ENCODE measurements around the gene RNF31.
A peak's percentile ranks its signal among the peaks of the same experiment; 100 is the strongest.
"Not testable (repeated sequence)": the region's sequence is repeated elsewhere in the genome, so short reads cannot be mapped to it uniquely, and the experiment has no call there.

RNF31 gene

DNA sequence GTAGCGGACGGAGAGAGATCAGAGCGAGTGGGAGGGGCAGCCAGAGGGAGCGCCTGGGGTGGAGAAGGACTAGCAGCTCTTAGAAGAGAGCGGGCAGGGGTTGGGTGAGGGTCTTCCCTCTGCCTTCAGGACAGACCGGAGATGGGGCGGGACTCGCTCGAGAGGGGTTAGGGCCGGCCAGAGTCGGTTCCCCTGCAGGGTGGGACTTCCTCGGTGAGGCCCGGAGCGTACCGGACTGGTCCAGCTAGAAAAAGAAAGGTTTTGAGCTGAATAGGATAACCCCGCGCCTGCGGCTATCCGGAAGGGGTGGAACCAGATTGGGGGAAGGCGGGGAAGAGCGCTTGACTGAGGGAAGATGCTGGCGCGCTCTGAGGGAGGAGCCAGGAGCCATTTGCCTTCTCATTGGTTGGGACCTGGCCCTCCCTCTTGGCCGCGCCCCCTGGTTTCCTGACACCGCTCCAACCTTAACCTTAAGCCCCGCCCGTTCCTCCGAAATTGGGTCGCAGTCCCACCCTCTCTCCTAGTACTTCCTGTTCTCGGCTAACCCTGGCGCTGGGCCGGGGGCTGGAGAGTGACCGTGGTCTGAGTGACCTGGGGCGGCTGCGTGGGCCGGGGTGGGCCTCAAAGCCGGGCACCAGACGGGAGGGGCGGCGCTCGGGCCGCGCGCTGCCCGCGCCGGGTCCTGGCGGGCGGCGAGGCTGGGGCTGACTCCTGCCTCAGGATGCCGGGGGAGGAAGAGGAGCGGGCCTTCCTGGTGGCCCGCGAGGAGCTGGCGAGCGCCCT is at the start of gene RNF31:
RNF31 (plus strand) TSS at position 521 of the 783 bp plus-strand sequence; CDS start at position 722, 201 bp downstream.
- DNase-seq, result peak; percentile 100

DNA sequence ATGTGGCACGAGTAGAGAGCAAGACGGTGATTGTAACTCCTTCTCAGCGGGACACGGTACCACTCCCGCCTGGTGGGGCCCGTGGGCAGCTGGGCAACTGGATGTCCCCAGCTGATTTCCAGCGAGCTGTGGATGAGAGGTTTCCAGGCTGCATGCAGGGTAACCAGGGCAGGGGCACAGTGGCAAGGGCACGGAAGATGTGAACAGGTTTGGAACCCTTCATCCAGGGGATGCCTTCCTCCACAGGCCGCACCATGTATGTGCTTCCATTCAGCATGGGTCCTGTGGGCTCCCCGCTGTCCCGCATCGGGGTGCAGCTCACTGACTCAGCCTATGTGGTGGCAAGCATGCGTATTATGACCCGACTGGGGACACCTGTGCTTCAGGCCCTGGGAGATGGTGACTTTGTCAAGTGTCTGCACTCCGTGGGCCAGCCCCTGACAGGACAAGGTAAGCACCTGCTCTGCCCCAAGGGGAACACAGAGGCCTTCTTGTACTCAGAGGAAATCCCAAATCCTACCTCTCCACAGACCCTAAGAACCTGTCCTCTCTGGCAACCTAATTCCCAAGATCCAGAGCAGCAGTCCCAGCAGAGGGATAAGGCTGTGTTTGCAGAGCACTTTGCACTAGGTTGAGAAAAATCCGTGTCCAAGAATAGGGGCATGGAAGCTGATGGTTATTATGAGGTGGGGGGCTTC is 48.9 kb upstream of the RNF31 start:
- DNase-seq, result no peak

DNA sequence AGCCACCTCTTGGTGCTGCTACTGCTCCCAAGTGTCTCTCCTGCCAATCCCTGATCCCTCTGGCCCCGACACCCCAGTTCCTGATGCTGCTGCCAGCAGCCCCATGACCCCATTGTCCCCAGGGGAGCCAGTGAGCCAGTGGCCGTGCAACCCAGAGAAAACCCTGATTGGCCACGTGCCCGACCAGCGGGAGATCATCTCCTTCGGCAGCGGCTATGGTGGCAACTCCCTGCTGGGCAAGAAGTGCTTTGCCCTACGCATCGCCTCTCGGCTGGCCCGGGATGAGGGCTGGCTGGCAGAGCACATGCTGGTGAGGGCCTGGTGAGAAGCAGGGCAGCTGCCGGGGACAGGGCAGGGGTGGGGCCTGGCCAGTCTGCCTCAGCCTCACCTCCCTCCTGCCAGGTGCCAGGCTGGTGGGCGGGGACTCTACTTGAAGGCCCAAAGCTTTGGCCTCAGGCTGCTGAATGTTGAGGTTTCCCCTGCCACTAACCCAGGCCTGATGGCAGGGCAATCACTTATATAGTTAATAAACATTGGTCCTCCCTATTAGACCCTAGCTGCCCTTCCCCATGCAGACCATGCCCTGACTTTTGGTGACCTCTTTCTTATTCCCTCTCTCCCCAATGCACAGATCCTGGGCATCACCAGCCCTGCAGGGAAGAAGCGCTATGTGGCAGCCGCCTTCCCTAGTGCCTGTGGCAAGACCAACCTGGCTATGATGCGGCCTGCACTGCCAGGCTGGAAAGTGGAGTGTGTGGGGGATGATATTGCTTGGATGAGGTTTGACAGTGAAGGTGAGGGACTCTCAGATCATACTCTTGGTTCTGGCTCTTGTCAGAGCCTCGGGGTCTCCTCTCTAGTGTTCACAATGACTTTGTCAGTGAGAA is 48.1 kb upstream of the RNF31 start:
- DNase-seq, result no peak

DNA sequence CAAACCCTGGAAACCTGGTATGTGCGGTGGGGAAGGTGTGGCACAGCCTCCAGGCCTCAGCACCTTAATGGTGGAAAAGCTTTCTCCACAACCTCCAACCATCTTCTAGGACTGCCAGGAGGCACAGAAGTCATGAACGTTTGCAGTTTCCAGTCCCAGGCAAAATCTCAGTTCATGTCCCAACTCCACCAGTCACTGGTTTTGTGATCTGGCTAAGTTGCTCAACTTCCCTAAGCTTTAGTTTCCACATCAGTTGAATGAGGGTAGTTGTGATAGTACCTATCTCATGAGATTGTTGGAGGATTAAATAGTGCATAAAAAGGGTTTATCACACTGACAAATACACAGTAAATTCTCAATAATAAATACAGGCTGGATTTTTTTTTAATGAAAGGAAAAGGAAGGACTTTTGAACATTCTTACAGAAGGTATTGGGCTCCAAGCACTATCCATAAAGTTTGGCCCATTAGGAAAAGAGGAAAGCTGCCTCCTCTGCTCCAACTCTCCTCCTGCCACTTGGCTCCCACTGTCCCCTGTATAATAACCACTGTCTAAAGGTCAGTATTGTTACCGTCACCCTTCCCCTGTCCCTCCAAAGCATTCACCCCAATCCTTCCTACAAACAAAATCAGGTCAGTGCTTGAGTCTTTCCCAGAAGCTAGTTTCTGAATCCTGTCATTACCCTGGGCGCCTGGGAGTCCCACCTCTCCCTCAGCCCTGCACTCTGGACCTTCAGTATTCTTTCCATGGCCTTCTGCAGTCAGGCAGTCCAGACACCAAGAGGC is 46.9 kb upstream of the RNF31 start:
- DNase-seq, result no peak

DNA sequence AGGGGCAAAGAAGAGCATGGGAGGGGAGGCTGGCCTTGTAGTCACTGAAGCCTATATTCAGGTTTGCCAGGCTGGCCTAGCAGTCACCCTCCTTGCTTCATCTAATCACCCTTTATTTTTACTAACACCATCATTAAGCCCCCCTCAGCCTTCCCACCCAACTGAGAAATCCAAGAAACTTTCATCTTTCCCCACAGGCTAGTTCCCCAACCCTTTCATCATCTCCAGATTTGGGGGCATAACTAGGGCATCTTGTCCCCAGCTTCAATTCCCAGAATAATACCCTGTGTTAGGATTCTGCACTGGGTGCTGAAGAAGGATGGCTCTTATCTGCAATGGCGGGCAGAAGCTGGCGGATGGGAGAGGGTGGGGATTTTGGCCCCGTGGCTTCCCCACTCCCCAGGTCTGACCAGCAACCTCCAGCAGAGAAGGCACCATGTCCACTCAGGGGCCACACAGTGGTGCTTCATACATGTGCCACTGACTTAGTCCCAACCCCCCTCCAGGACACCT is 46.3 kb upstream of the RNF31 start:
- no peak for DNase-seq

DNA sequence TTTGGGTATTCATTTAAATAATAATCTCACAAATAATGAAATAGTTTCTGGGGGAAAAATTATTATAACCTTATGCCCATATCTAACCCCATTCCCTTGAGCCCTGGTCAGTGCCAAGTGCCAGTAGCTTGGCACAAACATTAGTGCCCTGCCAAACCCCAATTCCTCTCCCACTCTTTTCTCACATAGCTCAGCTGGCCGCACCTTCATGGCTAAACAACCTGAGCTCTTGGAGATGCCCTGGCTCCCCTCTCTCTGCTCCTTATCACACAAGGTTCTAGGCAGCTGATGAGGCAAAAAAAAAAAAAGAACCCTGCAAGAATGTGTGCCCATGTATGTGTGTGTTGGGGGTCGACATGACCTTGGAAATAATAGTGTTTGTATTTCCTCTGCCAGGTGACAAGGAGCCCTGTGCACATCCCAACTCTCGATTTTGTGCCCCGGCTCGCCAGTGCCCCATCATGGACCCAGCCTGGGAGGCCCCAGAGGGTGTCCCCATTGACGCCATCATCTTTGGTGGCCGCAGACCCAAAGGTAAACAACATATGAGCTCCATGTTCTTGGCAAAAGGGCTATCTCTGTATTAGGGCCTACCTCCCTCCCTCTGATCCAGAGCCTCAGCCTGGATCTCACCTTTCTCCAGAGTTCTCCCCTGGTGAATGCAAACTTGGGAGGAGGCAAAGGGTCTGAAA is 44.8 kb upstream of the RNF31 start:
- no peak for DNase-seq

DNA sequence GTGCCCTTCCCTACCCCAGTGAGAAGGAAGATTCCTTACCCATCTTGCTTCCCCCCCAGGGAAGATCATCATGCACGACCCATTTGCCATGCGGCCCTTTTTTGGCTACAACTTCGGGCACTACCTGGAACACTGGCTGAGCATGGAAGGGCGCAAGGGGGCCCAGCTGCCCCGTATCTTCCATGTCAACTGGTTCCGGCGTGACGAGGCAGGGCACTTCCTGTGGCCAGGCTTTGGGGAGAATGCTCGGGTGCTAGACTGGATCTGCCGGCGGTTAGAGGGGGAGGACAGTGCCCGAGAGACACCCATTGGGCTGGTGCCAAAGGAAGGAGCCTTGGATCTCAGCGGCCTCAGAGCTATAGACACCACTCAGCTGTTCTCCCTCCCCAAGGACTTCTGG is 43.8 kb upstream of the RNF31 start:
- no peak for DNase-seq

DNA sequence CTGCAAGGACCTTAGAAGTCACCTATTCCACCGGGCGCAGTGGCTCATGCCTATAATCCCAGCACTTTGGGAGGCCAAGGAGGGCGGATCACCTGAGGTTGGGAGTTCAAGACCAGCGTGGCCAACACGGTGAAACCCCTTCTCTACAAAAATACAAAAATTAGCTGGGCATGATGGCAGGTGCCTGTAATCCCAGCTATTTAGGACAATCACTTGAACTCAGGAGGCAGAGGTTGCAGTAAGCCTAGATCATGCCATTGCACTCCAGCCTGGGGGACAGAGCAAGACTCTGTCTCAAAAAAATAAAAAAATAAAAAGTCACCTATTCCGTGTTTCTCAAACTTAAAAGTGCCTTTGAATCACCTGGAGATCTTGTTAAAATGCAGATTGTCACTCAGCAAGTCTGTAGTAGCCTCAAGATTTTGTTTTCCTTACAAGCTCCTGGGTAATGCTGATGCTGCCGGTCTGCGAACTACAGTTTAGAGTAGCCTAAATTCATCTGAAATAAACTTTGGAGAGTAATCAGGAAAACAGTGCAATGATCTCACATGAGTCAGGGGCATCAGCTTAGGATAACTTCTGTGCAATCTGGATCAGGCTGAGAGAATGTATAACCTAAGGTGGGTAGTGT is 41.6 kb upstream of the RNF31 start:
- DNase-seq, result not testable (repeated sequence)

DNA sequence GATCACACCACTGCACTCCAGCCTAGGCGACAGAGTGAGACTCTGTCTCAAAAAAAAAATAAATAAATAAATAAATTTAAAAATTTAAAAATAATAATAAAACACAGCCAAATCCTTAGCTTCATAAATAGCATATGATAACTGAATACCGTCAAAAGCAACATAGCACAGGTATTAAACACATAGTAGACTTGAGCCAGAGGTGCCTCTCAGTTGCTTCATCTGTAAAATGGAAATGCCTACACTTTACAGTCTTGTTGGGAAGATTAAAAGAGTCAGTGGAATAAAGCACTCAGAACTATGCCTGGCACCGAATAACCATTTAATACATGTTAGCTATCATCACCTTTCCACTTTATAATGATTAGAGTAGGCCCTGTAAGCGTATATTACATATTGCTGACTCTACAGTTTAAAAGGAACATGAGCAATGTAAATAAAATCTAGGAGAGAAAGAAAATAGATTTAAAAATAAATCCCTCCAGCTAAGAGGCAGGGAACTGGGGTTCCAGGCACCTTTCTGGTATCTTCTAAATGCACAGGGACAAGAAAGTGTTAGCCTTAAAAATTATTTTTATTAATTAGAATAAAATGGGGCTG is 40.5 kb upstream of the RNF31 start:
- DNase-seq, result no peak

DNA sequence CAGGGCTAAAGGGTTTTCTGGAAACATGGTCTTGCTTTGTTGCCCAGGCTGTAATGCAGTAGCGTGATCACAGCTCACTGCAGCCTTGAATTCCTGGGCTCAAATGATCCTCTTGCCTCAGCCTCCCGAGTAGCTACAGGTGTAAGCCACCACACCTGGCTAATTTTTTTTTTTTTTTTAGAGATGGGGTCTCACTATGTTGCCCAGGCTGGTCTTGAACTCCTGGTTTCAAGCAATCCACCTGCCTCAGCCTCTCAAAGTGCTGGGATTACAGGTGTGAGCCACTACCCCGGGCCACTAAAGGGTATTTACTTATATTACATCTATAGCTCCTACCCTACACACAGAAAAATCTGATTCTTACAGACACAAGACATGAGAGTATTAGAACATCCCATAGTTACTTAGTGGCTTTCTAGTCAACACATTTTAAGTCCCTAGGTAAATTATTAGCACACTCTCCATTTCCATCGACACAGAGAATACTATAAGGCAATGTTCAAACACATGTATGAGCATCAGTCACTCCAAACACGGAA is 38.9 kb upstream of the RNF31 start:
- DNase-seq, result no peak

DNA sequence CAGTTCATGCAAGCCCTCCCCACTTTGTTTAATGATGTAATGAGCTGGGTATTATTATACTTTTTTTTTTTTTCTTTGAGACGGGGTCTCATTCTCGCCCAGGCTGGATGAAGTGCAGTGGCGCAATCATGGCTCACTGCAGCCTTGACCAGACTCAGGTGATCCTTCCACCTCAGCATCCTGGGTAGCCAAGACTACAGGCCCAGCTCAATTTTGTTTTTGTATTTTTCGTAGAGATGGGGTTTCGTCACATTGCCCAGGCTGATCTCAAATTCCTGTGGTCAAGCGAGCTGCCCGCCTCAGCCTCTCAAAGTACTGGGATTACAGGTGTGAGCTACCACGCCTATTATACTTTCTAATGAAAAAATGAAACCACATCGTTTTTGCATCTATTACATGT is 37.2 kb upstream of the RNF31 start:
- DNase-seq, result no peak

DNA sequence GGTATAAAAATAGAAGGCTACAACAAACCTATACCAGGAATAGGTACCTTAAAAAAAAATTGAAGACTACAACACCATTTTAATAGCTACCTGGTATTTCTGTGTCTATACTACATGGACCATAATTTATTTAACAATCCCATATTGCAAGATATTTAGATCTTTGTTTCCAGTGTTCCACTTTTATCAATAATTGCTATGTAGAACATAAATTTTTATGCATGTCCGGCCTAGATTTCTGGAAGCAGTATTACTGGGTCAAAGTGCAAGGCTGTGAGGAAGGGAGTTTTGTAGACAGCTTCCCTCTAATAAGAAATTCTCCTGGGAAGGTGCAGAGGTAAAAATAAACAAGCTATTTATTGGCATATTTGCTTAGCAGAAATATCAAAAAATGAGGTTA is 36.8 kb upstream of the RNF31 start:
- DNase-seq, result no peak

DNA sequence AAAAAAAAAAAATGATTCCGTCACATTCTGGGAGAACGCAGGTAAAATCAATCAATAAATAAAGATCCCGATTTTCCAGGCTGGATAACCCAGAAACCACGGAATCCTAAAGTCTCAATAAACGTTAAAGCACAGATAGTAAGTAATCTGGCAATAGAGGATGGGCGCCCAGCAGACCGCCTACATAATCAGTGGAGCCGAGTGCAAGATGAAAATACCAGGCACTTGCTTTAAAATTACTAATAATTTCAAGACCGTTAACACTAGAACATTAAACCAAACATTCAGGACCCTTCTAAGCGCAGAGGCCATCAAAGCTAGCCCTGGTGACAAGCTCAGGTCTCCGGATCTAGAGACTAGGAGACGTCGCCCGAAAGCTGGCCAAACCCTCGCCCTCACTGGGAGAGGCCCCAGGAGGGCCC is 33.9 kb upstream of the RNF31 start:
- no peak for DNase-seq

DNA sequence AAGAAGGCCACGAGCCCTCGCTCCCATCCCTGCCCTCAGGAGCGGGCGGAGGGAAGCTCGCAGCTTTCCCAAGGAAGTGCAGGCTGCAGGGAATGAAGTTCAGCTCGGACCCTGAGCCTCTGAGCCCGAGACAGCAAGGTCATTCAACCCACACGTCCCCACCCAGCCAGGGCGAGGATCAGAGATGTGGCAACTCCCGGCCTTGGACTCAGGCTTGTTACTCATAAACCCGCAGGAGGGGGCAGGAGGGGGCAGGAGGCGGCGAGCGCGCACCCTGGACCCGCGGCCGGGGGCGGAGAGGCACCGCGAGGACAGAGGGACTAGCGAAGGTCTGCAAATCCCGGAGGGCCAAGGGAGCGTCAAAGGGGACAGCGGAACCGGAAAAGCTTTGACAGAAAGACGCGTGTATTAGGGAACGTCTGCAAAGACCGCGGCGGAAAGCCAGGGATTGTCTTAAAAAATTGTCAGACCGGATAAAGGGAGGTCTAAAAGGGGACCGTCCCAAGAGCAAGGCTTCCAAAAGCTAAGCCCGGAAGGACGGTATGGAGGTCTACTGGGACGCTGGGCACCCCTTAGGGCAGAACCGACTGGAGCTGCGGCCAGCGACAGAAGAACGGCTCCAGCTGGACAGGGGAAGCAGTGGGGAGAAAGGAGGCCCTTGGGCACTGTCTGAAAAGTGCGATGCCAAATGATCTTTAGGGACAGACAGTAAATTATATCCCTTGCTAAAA is 33.3 kb upstream of the RNF31 start:
- peak; percentile 95 for DNase-seq

DNA sequence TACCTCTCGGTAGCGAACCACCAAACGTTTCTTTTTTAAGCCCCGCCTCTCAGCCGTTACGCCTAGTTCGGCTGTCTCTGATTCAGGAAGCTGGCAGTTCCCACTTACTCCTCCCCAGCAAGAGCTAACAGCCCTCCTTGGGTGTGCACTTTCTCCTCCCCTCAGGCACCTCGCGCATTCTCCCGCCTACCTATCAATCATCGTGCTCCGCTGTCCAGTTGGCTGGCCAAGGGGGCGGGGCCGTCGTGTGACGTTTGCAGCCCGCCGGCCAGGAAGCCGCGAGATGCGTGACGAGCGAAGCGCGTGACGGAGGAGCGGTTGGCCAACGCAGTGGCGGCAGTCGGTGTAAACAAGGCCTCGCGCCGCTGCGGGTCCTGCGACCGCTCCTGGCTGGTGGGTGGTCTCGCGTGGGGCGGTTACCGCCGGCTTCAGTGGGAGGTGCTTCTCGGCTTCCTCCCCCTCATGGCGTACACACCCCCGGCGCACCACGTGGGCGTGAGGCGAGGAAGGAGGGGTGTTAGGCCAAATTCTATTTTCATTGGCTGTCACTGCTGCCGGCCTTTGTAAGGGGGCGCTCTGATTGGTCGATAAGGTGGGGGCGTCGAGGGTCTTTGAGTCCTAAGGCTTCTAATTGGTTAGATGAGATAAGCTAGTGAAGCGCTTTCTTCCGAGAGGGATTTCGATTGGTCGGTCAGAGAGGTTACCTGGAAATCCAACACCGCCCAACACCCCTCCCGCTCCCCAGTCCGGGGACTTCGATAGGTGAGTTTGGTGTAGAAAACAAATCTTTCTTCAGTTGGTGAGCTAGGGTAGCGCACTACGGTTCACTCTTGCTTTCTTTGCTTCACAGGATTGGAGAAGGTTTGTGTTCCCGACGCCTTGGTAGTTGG is 32.5 kb upstream of the RNF31 start, which contains the start of the genes DCAF11 and NRL:
DCAF11 (plus strand) TSS at position 246 of the 890 bp plus-strand sequence. CDS start 818 bp downstream, outside the sequence.
NRL (minus strand) TSS at position 418 of the 890 bp plus-strand sequence. CDS start 32,101 bp downstream, outside the sequence.
- DNase-seq, result peak; percentile 100

DNA sequence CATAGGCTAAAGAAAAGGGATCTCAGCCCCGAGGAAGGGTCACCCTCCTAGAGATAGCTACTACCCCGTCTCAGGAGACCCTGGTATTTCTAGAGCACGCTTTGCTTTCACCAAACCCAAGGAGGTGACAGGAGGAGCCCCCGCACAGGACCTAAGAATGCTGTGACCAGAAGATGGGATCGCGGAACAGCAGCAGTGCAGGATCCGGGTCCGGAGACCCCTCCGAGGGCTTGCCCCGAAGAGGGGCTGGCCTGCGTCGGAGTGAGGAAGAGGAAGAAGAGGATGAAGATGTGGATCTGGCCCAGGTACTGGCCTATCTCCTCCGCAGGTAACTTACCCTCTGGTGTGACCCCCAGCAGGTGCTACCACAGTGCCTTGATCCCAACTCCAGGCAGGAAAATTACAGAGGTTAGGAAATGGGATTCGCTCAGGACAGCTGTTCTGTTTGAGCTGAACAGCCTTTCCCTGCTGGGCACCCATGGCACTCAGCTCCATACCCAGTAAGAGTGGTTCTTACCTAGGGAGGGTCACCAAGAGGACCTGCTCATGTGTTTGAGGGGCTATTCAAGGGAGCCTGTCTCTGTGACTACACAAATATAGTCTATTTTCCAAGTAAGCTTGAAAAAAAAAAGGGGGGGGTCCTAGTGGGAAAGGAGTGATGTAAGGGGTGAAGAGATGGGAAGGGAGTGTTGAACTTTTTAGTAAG is 31.7 kb upstream of the RNF31 start:
- no peak for DNase-seq

DNA sequence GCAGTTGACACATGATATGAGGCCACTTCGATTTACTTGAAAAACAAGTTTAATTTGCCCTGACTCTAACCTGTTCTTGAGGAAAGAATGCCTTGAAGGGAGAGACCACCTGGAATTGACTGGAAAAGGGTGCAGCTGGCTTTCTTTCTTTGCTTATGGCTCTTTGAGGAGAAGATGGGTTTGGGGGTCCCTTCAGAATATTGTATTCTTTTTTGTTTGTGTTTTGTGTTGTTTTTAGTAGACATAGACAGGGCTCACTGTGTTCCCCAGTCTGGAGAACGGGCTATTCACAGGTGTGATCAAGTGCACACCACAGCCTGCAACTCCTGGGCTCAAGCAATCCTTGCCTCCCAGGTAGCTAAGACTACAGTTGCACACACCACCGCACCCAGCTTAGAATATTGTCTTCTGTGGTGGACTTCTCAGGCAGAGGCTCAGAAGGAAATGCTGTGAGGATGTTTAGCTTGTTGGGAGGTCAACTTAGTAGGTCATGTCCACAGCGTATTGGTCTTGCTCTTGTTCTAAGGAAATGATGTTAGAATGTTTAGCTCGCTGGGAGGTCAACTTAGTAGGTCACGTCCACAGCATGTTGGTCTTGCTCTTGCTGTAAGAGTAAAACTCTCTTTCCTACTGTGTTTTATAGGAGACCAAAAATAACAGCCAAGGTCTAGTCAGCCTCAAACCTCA is 31.0 kb upstream of the RNF31 start:
- DNase-seq, result no peak
